ENCODE results near the gene SLC2A9.

DNA sequence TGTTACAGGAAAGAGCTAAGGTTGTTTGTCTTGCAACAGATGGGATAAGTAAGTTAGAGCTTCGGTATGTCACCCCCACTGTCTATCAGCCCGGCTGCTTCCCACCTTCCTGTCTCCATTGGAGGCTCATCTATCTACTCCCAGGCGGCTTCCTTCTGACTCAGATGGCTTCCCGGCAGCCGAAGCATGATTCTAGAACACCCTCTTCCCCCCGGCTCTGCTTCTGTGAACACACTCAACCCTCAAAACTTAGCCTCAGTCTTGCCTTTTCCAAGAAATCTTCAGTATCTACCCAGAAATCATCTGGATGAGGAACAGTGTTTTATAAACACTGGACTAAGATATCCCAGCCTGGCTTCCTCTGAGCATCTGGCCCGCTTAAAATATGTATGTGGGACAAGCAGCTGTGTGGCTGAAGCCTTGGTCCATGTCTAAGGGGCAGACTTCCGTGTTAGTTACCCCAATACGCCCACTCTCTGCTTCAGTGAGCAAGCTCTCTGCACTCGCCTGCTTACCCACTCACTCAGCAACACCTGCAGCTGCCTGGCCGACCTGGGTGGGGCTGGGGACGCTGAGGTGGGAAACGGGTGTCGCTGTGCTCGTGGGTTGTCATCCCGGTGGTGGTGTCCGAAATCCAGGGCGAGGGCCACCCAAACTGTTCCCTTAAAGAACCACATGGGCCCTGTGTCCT is 12.0 kb upstream of the SLC2A9 start:
- TF ChIP-seq, protein P1, sequence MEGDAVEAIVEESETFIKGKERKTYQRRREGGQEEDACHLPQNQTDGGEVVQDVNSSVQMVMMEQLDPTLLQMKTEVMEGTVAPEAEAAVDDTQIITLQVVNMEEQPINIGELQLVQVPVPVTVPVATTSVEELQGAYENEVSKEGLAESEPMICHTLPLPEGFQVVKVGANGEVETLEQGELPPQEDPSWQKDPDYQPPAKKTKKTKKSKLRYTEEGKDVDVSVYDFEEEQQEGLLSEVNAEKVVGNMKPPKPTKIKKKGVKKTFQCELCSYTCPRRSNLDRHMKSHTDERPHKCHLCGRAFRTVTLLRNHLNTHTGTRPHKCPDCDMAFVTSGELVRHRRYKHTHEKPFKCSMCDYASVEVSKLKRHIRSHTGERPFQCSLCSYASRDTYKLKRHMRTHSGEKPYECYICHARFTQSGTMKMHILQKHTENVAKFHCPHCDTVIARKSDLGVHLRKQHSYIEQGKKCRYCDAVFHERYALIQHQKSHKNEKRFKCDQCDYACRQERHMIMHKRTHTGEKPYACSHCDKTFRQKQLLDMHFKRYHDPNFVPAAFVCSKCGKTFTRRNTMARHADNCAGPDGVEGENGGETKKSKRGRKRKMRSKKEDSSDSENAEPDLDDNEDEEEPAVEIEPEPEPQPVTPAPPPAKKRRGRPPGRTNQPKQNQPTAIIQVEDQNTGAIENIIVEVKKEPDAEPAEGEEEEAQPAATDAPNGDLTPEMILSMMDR (IDR thresholded peaks at IDR 0.05 in 4 of 5, conservative IDR thresholded peaks at IDR 0.05 in 1 of 5), result no peak
- no peak for TF ChIP-seq POLR2A (IDR thresholded peaks at IDR 0.05)

Measured in gastrocnemius medialis (tissue), 4 donors.